HepG2 (cell line): Measurements from ENCODE around the gene SCEL. TPM values are rescaled to one million over a fixed set of nuclear protein-coding genes. Genes with fewer than 3 reads are reported as not detected.

Experiments used
- ATAC-seq: fragments of 200-7000 bp; cut with Tn5 transposase; 3 replicates; pipeline ENCODE4 v1.9.1; 2020; ENCODE audit warnings: mild to moderate bottlenecking, moderate library complexity
- BruUV-seq: library from RNA; stranded (reverse); fragments of 400-500 nt; replicated peaks from 2 replicates; lab custom pipeline; 2021; lab: Mats Ljungman, UMichigan
- CTCF ChIA-PET: fragments of 300-600 bp; formaldehyde crosslinking; extraction: SDS; loops from one replicate; lab custom pipeline; 2021; ENCODE audit warnings: low total read pairs, inconsistent platforms, low intra/inter-chr PET ratio; lab: Yijun Ruan, JAX
- POLR2A ChIA-PET: fragments of 350-600 bp; sonication (Branson Sonifier 250); formaldehyde crosslinking; loops from one replicate; lab custom pipeline; 2020; ENCODE audit warnings: antibody characterized with exemption, inconsistent platforms; lab: Yijun Ruan, JAX
- DNase-seq: peaks from one replicate; pipeline ENCODE4 v3.0.0-alpha.2; 2015; ENCODE audit warnings: low spot score
- FAIRE-seq: peaks from 3 replicates; lab custom pipeline; 2011; peaks lifted over from hg19 to GRCh38; lab: Jason Lieb, UNC
- H2AFZ ChIP-seq: one replicate; pipeline ENCODE4 v1.6.1; 2011; ENCODE audit warnings: low read length, inconsistent platforms
- H3K27ac ChIP-seq: fragments of 300-600 bp; 3 replicates; pipeline ENCODE4 v1.8.0; 2011; ENCODE audit warnings: mixed run types, mild to moderate bottlenecking, mixed read lengths, low read length, inconsistent platforms; ENCODE audit not compliant: insufficient read depth; ENCODE audit errors: extremely low read length
- H3K27me3 ChIP-seq, 2 experiments: fragments of 200-600 bp in 1 of 2; 2 replicates in 1 of 2; 3 replicates in 1 of 2; pipeline versions ENCODE4 v1.6.0 to v1.8.0; 2011; ENCODE audit warnings: low read length in 2 of 2, mild to moderate bottlenecking in 2 of 2, moderate library complexity in 2 of 2, inconsistent platforms in 1 of 2; ENCODE audit not compliant: insufficient read depth in 2 of 2, control insufficient read depth in 1 of 2
- H3K36me3 ChIP-seq, 2 experiments: fragments of 200-600 bp in 1 of 2; replicated peaks in 1 of 2; 2 replicates in 1 of 2; 3 replicates in 1 of 2; pipeline versions ENCODE4 v1.5.1 to v1.8.0; 2011; ENCODE audit warnings: low read length in 2 of 2, inconsistent platforms in 1 of 2; ENCODE audit not compliant: insufficient read depth in 2 of 2, control insufficient read depth in 1 of 2
- H3K4me1 ChIP-seq: 2 replicates; pipeline ENCODE4 v1.5.1; 2012; ENCODE audit warnings: low read length, inconsistent platforms; ENCODE audit not compliant: insufficient read depth
- H3K4me2 ChIP-seq: 2 replicates; pipeline ENCODE4 v1.6.0; 2011; ENCODE audit warnings: low read depth, low read length, inconsistent platforms
- H3K4me3 ChIP-seq, 3 experiments: fragments of 200-600 bp in 1 of 3; sonication (generic), shearing (Covaris generic) in 1 of 3; replicated peaks in 1 of 3; 2 replicates each; pipeline ENCODE4 v1.5.1; 2011 to 2016; ENCODE audit warnings: low read length in 3 of 3, inconsistent platforms in 2 of 3, low read depth in 2 of 3, mild to moderate bottlenecking in 2 of 3, control low read depth in 1 of 3, mixed read lengths in 1 of 3; ENCODE audit not compliant: insufficient read depth in 1 of 3
- H3K79me2 ChIP-seq: one replicate; pipeline ENCODE4 v1.6.1; 2011; ENCODE audit warnings: low read length, inconsistent platforms; ENCODE audit not compliant: insufficient read depth
- H3K9ac ChIP-seq: 2 replicates; pipeline ENCODE4 v1.6.0; 2011; ENCODE audit warnings: mild to moderate bottlenecking, low read depth, low read length, inconsistent platforms; ENCODE audit not compliant: insufficient read depth
- H3K9me3 ChIP-seq: 2 replicates; pipeline ENCODE4 v1.5.1; 2012; ENCODE audit warnings: mild to moderate bottlenecking, low read length
- H4K20me1 ChIP-seq: 2 replicates; pipeline ENCODE4 v1.6.0; 2011; ENCODE audit warnings: inconsistent platforms, mild to moderate bottlenecking, low read length, moderate library complexity; ENCODE audit not compliant: insufficient read depth
- KDM6A ChIP-seq: IDR thresholded peaks from 2 replicates; pipeline ENCODE4 v1.6.1; 2016; ENCODE audit warnings: low read depth
- KMT2A ChIP-seq: sonication (generic); formaldehyde crosslinking; IDR thresholded peaks from 2 replicates; pipeline ENCODE4 v1.4.0; 2020; ENCODE audit warnings: missing genetic modification reagents
- NR2F2 ChIP-seq: IDR thresholded peaks from 2 replicates; pipeline ENCODE4 v1.6.1; 2012; ENCODE audit warnings: low read depth, inconsistent platforms, borderline replicate concordance
- RFX3 ChIP-seq: IDR thresholded peaks from 2 replicates; pipeline ENCODE4 v1.6.1; 2016; ENCODE audit warnings: missing biosample characterization, missing genetic modification reagents
- SALL2 ChIP-seq: sonication (generic); formaldehyde crosslinking; IDR thresholded peaks from 2 replicates; pipeline ENCODE4 v1.8.1; 2023; ENCODE audit warnings: mild to moderate bottlenecking, missing genetic modification reagents, inconsistent platforms
- SETDB1 ChIP-seq: sonication (generic); formaldehyde crosslinking; IDR thresholded peaks from 2 replicates; pipeline ENCODE4 v1.5.1; 2020; ENCODE audit warnings: missing genetic modification reagents, mild to moderate bottlenecking, borderline replicate concordance
- TAF1 ChIP-seq: sonication (generic); formaldehyde crosslinking; IDR thresholded peaks from 2 replicates; pipeline ENCODE4 v1.4.0; 2020; ENCODE audit warnings: missing genetic modification reagents
- ZNF101 ChIP-seq: sonication (generic); formaldehyde crosslinking; IDR thresholded peaks from 2 replicates; pipeline ENCODE4 v1.4.0; 2020; ENCODE audit warnings: mild to moderate bottlenecking, low read depth, missing genetic modification reagents, borderline replicate concordance
- ZNF136 ChIP-seq: sonication (generic); formaldehyde crosslinking; IDR thresholded peaks from 2 replicates; pipeline ENCODE4 v1.8.1; 2022; ENCODE audit warnings: low read depth, mild to moderate bottlenecking, moderate library complexity, missing genetic modification reagents
- ZNF24 ChIP-seq: fragments of 450-650 bp; IDR thresholded peaks from 2 replicates; pipeline ENCODE4 v1.6.1; 2017; ENCODE audit warnings: antibody characterized with exemption, mild to moderate bottlenecking
- ZNF30 ChIP-seq: sonication (generic); formaldehyde crosslinking; IDR thresholded peaks from 2 replicates; pipeline ENCODE4 v1.5.0; 2020; ENCODE audit warnings: mild to moderate bottlenecking, missing genetic modification reagents
- ZNF577 ChIP-seq: sonication (generic); formaldehyde crosslinking; IDR thresholded peaks from 2 replicates; pipeline ENCODE4 v1.4.0; 2020; ENCODE audit warnings: mild to moderate bottlenecking, low read depth, missing genetic modification reagents, borderline replicate concordance
- ZNF749 ChIP-seq: sonication (generic); formaldehyde crosslinking; IDR thresholded peaks from 2 replicates; pipeline ENCODE4 v1.8.0; 2022; ENCODE audit warnings: mild to moderate bottlenecking, missing genetic modification reagents, moderate library complexity, borderline replicate concordance
- whole genome bisulfite sequencing: methylation state at CpG from one replicate; pipeline ENCODE4 v1.1.6; 2017; ENCODE audit warnings: low lambda C conversion rate; 5-methylcytosine and 5-hydroxymethylcytosine counted together
- in situ Hi-C: cut with HindIII; loops from 2 replicates; pipeline ENCODE4 v1.10.0; 2017; ENCODE audit warnings: low pct_unique_long_range_greater_than_20kb; ENCODE audit not compliant: extremely low pct_ligation_motif_present
- intact Hi-C: fragments of 100-400 bp; cut with micrococcal nuclease; formaldehyde crosslinking; loops from one replicate; pipeline ENCODE4 v1.10.0; 2022; ENCODE audit not compliant: unreplicated experiment
- polyA plus RNA-seq, 8 experiments: library from polyadenylated mRNA; depleted of rRNA in 3 of 8; stranded (reverse) in 7 of 8; unstranded in 1 of 8; fragments of >200 nt; fragmentation: Illumina TruSeq in 4 of 8; extraction: Trizol in 4 of 8; gene quantifications; 2 replicates each; pipeline versions ENCODE4 v1.2.1 to v1.2.3, GENCODE V29; 2011 to 2016; ENCODE audit warnings: low read depth in 4 of 8, missing spikeins in 1 of 8, mixed read lengths in 1 of 8; ENCODE audit not compliant: insufficient read depth in 1 of 8
- total RNA-seq, 5 experiments: library from RNA; depleted of rRNA; stranded (reverse); fragments of >200 nt; fragmentation: Illumina TruSeq; extraction: Trizol; gene quantifications; 2 replicates each; pipeline ENCODE4 v1.2.3, GENCODE V29; 2016; ENCODE audit warnings: low read depth in 1 of 5
- TF ChIP-seq, protein P1 (sequence below): sonication (generic); formaldehyde crosslinking; IDR thresholded peaks from 2 replicates; pipeline ENCODE4 v1.5.1; 2020; ENCODE audit warnings: missing genetic modification reagents, mild to moderate bottlenecking, borderline replicate concordance
- TF ChIP-seq, protein P2 (sequence below): sonication (generic); formaldehyde crosslinking; IDR thresholded peaks from 2 replicates; pipeline ENCODE4 v1.4.0; 2020; ENCODE audit warnings: missing genetic modification reagents, borderline replicate concordance

Gene SCEL
- total and polyA plus RNA-seq, 2 of the 13 experiments (the other 11 are each of a cell fraction or from before 2014, with no cell fraction given): not detected

DNA sequence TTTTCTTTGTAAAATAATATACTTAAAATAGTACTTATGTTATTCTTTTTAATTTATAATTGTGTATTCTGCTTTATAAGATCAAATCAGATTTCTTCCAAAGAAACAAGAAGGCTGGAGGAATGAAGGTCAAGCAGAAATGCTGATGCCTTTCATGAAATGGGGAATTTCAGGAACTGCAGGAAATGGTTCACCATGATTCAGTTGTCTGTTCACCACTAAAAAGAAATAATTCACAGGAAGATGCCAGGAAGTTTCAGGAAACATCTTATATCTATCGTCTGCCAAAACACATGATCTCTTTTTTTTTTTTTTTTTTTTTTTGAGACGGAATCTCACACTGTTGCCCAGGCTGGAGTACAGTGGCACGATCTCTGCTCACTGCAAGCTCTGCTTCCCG lies 15.7 kb upstream of the SCEL start:
- H3K36me3 ChIP-seq: no peaks in the 10 kb centered on the region
- no peak overlapping the region for H3K4me2 ChIP-seq
- 15% methylated on average over 4 of the region's 4 CpGs for WGBS
- ATAC-seq (no peak), FAIRE-seq (no peak), DNase-seq (no peak)
- intact Hi-C loops: no loop called here
- H4K20me1 ChIP-seq: no peaks in the 10 kb centered on the region
- no peak overlapping the region for H3K4me3 ChIP-seq
- H3K79me2 ChIP-seq: no peaks in the 10 kb centered on the region
- ChIA-PET POLR2A (no interaction called here), CTCF (no interaction called here)
- no TSS peak for BruUV-seq
- in situ Hi-C loops: no loop called here
- no peaks in the 10 kb centered on the region for H3K27me3 ChIP-seq
- H3K9ac ChIP-seq: no peak overlapping the region
- no peaks in the 10 kb centered on the region for H3K9me3 ChIP-seq
- TF ChIP-seq ZNF136 (CRISPR knock-in tag): no peak
- no peak for TF ChIP-seq SETDB1 (CRISPR knock-in tag)
- TF ChIP-seq ZNF24: no peak
- no peak for TF ChIP-seq ZNF749
- no peak for TF ChIP-seq RFX3 (CRISPR knock-in tag)
- TF ChIP-seq ZNF101 (CRISPR knock-in tag): no peak
- TF ChIP-seq, protein P1, sequence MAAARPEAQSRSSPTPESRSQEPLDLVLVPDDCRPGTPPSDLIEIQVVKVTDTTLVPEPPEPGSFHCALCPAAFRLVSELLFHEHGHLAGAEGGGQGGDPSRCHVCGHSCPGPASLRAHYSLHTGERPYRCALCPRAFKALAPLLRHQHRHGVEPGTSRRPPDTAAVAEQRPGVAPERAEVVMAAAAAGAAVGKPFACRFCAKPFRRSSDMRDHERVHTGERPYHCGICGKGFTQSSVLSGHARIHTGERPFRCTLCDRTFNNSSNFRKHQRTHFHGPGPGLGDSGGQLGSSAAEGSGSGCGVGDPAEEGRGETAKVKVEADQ (CRISPR knock-in tag): no peak
- TF ChIP-seq, protein P2, sequence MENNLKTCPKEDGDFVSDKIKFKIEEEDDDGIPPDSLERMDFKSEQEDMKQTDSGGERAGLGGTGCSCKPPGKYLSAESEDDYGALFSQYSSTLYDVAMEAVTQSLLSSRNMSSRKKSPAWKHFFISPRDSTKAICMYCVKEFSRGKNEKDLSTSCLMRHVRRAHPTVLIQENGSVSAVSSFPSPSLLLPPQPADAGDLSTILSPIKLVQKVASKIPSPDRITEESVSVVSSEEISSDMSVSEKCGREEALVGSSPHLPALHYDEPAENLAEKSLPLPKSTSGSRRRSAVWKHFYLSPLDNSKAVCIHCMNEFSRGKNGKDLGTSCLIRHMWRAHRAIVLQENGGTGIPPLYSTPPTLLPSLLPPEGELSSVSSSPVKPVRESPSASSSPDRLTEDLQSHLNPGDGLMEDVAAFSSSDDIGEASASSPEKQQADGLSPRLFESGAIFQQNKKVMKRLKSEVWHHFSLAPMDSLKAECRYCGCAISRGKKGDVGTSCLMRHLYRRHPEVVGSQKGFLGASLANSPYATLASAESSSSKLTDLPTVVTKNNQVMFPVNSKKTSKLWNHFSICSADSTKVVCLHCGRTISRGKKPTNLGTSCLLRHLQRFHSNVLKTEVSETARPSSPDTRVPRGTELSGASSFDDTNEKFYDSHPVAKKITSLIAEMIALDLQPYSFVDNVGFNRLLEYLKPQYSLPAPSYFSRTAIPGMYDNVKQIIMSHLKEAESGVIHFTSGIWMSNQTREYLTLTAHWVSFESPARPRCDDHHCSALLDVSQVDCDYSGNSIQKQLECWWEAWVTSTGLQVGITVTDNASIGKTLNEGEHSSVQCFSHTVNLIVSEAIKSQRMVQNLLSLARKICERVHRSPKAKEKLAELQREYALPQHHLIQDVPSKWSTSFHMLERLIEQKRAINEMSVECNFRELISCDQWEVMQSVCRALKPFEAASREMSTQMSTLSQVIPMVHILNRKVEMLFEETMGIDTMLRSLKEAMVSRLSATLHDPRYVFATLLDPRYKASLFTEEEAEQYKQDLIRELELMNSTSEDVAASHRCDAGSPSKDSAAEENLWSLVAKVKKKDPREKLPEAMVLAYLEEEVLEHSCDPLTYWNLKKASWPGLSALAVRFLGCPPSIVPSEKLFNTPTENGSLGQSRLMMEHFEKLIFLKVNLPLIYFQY (CRISPR knock-in tag): no peak
- no peak for TF ChIP-seq ZNF577 (CRISPR knock-in tag)
- no peak for TF ChIP-seq KMT2A (CRISPR knock-in tag)
- no peak for TF ChIP-seq KDM6A (CRISPR knock-in tag)
- no peak for TF ChIP-seq NR2F2
- no peak for TF ChIP-seq TAF1 (CRISPR knock-in tag)
- no peak for TF ChIP-seq ZNF30
- no peak for TF ChIP-seq SALL2 (CRISPR knock-in tag)
- no peak overlapping the region for H2AFZ ChIP-seq
- H3K4me1 ChIP-seq: no peaks in the 10 kb centered on the region
- H3K27ac ChIP-seq: no peak overlapping the region
